GM12878 (cell line): Measurements from ENCODE around the gene PDSS2. TPM values are rescaled to one million over a fixed set of nuclear protein-coding genes. Genes with fewer than 3 reads are reported as not detected.

Experiments used
- ATAC-seq: fragments of 200-7000 bp; cut with Tn5 transposase; 3 replicates; pipeline ENCODE4 v1.9.1; 2020; ENCODE audit warnings: mild to moderate bottlenecking, moderate library complexity
- BruUV-seq: library from RNA; stranded (reverse); fragments of 400-500 nt; replicated peaks from 2 replicates; lab custom pipeline; 2021; lab: Mats Ljungman, UMichigan
- CTCF ChIA-PET: fragments of 300-600 bp; sonication (Branson Sonifier 250); formaldehyde crosslinking; extraction: SDS; loops from one replicate; lab custom pipeline; 2021; ENCODE audit warnings: inconsistent platforms; lab: Yijun Ruan, JAX
- POLR2A ChIA-PET: fragments of 350-600 bp; formaldehyde crosslinking; extraction: SDS; loops from one replicate; lab custom pipeline; 2021; ENCODE audit warnings: inconsistent platforms; lab: Charles Lee
- RAD21 ChIA-PET: fragments of 300-600 bp; sonication (Branson Sonifier 250); formaldehyde crosslinking; loops from one replicate; lab custom pipeline; 2023; ENCODE audit warnings: antibody characterized with exemption; ENCODE audit not compliant: unreplicated experiment; lab: Charles Lee
- SMC1A ChIA-PET: fragments of 300-600 bp; sonication (Branson Sonifier 250); formaldehyde crosslinking; loops from one replicate; lab custom pipeline; 2023; ENCODE audit not compliant: unreplicated experiment, uncharacterized antibody; lab: Charles Lee
- DNase-seq: peaks from one replicate; pipeline ENCODE4 v3.0.0-alpha.2; 2011; ENCODE audit warnings: low read depth, low spot score
- FAIRE-seq: peaks from 3 replicates; lab custom pipeline; 2011; peaks lifted over from hg19 to GRCh38; lab: Jason Lieb, UNC
- H2AFZ ChIP-seq: 2 replicates; pipeline ENCODE4 v1.6.0; 2011; ENCODE audit warnings: low read depth, low read length, control low read depth; ENCODE audit not compliant: control insufficient read depth
- H3K27ac ChIP-seq: 2 replicates; pipeline ENCODE4 v1.5.1; 2011; ENCODE audit warnings: control low read depth; ENCODE audit not compliant: control insufficient read depth, insufficient read depth
- H3K27me3 ChIP-seq, 2 experiments: replicated peaks in 1 of 2; 2 replicates each; pipeline versions ENCODE4 v1.6.0 to v1.6.1; 2011; ENCODE audit warnings: low read length in 1 of 2; ENCODE audit not compliant: control insufficient read depth in 2 of 2, insufficient read depth in 2 of 2
- H3K36me3 ChIP-seq, 2 experiments: 2 replicates each; pipeline ENCODE4 v1.5.1; 2011; ENCODE audit warnings: low read length in 1 of 2; ENCODE audit not compliant: control insufficient read depth in 2 of 2, insufficient read depth in 2 of 2
- H3K4me1 ChIP-seq: 2 replicates; pipeline ENCODE4 v1.6.1; 2011; ENCODE audit warnings: mild to moderate bottlenecking, low read length, moderate library complexity, mixed read lengths; ENCODE audit not compliant: control insufficient read depth, insufficient read depth
- H3K4me2 ChIP-seq: 2 replicates; pipeline ENCODE4 v1.6.0; 2011; ENCODE audit warnings: control low read depth; ENCODE audit not compliant: control insufficient read depth, insufficient read depth
- H3K4me3 ChIP-seq: fragments of 200-600 bp; sonication (generic); 2 replicates; pipeline ENCODE4 v1.5.1; 2016
- H3K79me2 ChIP-seq: 2 replicates; pipeline ENCODE4 v1.6.0; 2011; ENCODE audit warnings: low read length; ENCODE audit not compliant: control insufficient read depth, insufficient read depth
- H3K9ac ChIP-seq: 2 replicates; pipeline ENCODE4 v1.8.0; 2011; ENCODE audit warnings: low read length, control low read depth, mixed read lengths; ENCODE audit not compliant: control insufficient read depth, insufficient read depth
- H3K9me3 ChIP-seq: replicated peaks from 3 replicates; pipeline ENCODE4 v1.5.1; 2011; ENCODE audit warnings: mild to moderate bottlenecking, low read length; ENCODE audit not compliant: control insufficient read depth, insufficient read depth
- H4K20me1 ChIP-seq: 2 replicates; pipeline ENCODE4 v1.6.0; 2011; ENCODE audit not compliant: control insufficient read depth, insufficient read depth
- HDAC6 ChIP-seq: fragments of 200-600 bp; sonication (generic); IDR thresholded peaks from one replicate; pipeline ENCODE4 v1.8.0; 2017; ENCODE audit warnings: antibody characterized with exemption; ENCODE audit not compliant: unreplicated experiment
- MTA3 ChIP-seq: IDR thresholded peaks from 2 replicates; pipeline ENCODE4 v1.6.1; 2012; ENCODE audit warnings: low read length, inconsistent platforms, borderline replicate concordance
- PKNOX1 ChIP-seq: fragments of 450-650 bp; IDR thresholded peaks from 2 replicates; pipeline ENCODE4 v1.6.1; 2016; ENCODE audit warnings: mild to moderate bottlenecking
- POLR2A ChIP-seq: IDR thresholded peaks from 2 replicates; pipeline ENCODE4 v1.6.1; 2011; ENCODE audit warnings: low read depth, mild to moderate bottlenecking, low read length
- SKIL ChIP-seq: fragments of 450-650 bp; IDR thresholded peaks from 2 replicates; pipeline ENCODE4 v1.6.1; 2017; ENCODE audit warnings: mild to moderate bottlenecking, low read depth, inconsistent platforms; ENCODE audit not compliant: poor library complexity, severe bottlenecking
- STAT1 ChIP-seq: fragments of 450-650 bp; conservative IDR thresholded peaks from 2 replicates; pipeline ENCODE4 v1.6.1; 2014; ENCODE audit warnings: antibody characterized with exemption, mild to moderate bottlenecking
- ZBTB4 ChIP-seq: fragments of 450-650 bp; formaldehyde crosslinking; IDR thresholded peaks from 2 replicates; pipeline ENCODE4 v1.4.0; 2022; ENCODE audit warnings: mild to moderate bottlenecking, moderate library complexity
- ZNF24 ChIP-seq: fragments of 450-650 bp; IDR thresholded peaks from 2 replicates; pipeline ENCODE4 v1.6.1; 2017; ENCODE audit warnings: antibody characterized with exemption, mild to moderate bottlenecking
- ZSCAN29 ChIP-seq: fragments of 450-650 bp; IDR thresholded peaks from 2 replicates; pipeline ENCODE4 v1.6.1; 2017; ENCODE audit warnings: mild to moderate bottlenecking, moderate library complexity
- WGBS: methylation state at CpG from one replicate; pipeline ENCODE4 v1.1.6; 2016; ENCODE audit warnings: low lambda C conversion rate; ENCODE audit not compliant: insufficient replicate concordance, insufficient coverage; ENCODE audit errors: missing lambda C conversion rate; 5-methylcytosine and 5-hydroxymethylcytosine counted together
- in situ Hi-C: fragments of 300-500 bp; cut with MboI; formaldehyde crosslinking; loops from 9 replicates; pipeline ENCODE4 v1.14.3; 2018; ENCODE audit warnings: mixed read lengths
- intact Hi-C: fragments of 100-400 bp; cut with micrococcal nuclease; formaldehyde crosslinking; loops from one replicate; pipeline ENCODE4 v1.14.2; 2022; ENCODE audit not compliant: unreplicated experiment
- polyA plus RNA-seq, 11 experiments: library from polyadenylated mRNA; depleted of rRNA in 4 of 11; unstranded in 6 of 11; stranded (reverse) in 5 of 11; fragments of >200 nt; fragmentation: Nextera tagmentation in 4 of 11; fragmentation: Illumina TruSeq in 1 of 11; extraction: Ambion mirVana in 4 of 11; extraction: Trizol in 1 of 11; gene quantifications; 1 replicate in 1 of 11; 2 replicates in 10 of 11; pipeline versions ENCODE4 v1.2.1 to v1.2.3, GENCODE V29; 2011 to 2016; ENCODE audit warnings: inconsistent platforms in 2 of 11, missing spikeins in 2 of 11, low read depth in 1 of 11
- total RNA-seq, 4 experiments: library from RNA; depleted of rRNA in 3 of 4; stranded (reverse); fragments of >200 nt in 3 of 4; fragmentation: Illumina TruSeq in 1 of 4; extraction: Trizol in 1 of 4; gene quantifications; 2 replicates each; pipeline versions ENCODE4 v1.2.1 to v1.2.3, GENCODE V29; 2013 to 2021
- TF ChIP-seq, protein P1 (sequence below): IDR thresholded peaks from 2 replicates; pipeline ENCODE4 v1.6.1; 2012; ENCODE audit warnings: improper control_type of control experiment, low read depth, low read length; ENCODE audit not compliant: insufficient replicate concordance
- TF ChIP-seq, protein P2 (sequence below): IDR thresholded peaks from 2 replicates; pipeline ENCODE4 v1.6.1; 2011; ENCODE audit warnings: borderline replicate concordance, low read depth, mild to moderate bottlenecking, moderate library complexity, mixed read lengths, low read length; ENCODE audit not compliant: insufficient read depth; ENCODE audit errors: extremely low read length

The PDSS2 gene
- total and polyA plus RNA-seq, 10 of the 15 experiments (the other 5 are each of a cell fraction or from before 2014, with no cell fraction given), result 7.7 to 15.5 (median 9.6) TPM

DNA sequence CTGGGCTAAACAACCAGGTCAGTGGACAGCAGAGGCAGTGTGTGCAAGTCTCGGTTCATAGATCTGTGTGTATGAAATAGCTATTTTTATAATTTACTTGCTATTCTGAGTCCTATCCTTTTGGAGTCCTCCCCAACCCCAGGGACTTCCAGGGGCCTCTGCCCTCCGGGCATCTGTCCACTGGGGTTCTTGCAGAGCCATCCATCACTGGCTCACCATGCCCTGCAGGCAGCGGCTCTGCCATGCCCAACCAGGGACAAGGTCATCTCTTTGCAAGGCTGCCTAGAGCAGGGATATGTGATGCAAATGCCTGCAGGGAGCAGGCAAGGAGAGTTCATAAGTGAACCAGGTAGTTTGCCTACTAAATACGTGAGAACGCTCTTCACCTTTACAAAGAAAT lies 333.6 kb downstream of the PDSS2 start:
- Histone ChIP-seq H3K27ac (no peak overlapping the region), H4K20me1 (no peaks in the 10 kb centered on the region), H3K4me2 (no peak overlapping the region), H3K4me1 (peaks cover 13% of the 10 kb centered on the region), H2AFZ (no peak overlapping the region), H3K27me3 (no peaks in the 10 kb centered on the region), H3K4me3 (no peak overlapping the region), H3K79me2 (no peaks in the 10 kb centered on the region), H3K36me3 (no peaks in the 10 kb centered on the region), H3K9me3 (no peaks in the 10 kb centered on the region), H3K9ac (no peak overlapping the region)
- SMC1A ChIA-PET, result interaction anchor here (1.0 to 1.3 kb wide), 2 partner anchors 9 to 83 kb away, joined by 3 to 5 read pairs; no protein-coding TSS in a partner anchor
- no TSS peak for BruUV-seq
- FAIRE-seq (no peak), DNase-seq (no peak), ATAC-seq (no peak)
- intact Hi-C loops, result no loop called here
- in situ Hi-C loops, result no loop called here
- RAD21 ChIA-PET, result interaction anchor here (0.5 to 2.8 kb wide), 3 partner anchors 10 to 1882 kb away, joined by 3 to 11 read pairs (median 7); partner anchors contain the start of gene BEND3
- WGBS, result 95% methylated on average over 5 of the region's 5 CpGs
- POLR2A ChIA-PET, result no interaction called here
- CTCF ChIA-PET, result interaction anchor here (1.2 to 1.4 kb wide), 4 partner anchors 10 to 193 kb away, joined by 3 to 6 read pairs (median 3); partner anchors contain the start of gene BEND3
- no peak for TF ChIP-seq STAT1
- no peak for TF ChIP-seq SKIL
- no peak for TF ChIP-seq ZSCAN29
- TF ChIP-seq PKNOX1, result no peak
- TF ChIP-seq MTA3, result no peak
- TF ChIP-seq POLR2A, result no peak
- no peak for TF ChIP-seq ZBTB4 (CRISPR knock-in tag)
- TF ChIP-seq, protein P1, sequence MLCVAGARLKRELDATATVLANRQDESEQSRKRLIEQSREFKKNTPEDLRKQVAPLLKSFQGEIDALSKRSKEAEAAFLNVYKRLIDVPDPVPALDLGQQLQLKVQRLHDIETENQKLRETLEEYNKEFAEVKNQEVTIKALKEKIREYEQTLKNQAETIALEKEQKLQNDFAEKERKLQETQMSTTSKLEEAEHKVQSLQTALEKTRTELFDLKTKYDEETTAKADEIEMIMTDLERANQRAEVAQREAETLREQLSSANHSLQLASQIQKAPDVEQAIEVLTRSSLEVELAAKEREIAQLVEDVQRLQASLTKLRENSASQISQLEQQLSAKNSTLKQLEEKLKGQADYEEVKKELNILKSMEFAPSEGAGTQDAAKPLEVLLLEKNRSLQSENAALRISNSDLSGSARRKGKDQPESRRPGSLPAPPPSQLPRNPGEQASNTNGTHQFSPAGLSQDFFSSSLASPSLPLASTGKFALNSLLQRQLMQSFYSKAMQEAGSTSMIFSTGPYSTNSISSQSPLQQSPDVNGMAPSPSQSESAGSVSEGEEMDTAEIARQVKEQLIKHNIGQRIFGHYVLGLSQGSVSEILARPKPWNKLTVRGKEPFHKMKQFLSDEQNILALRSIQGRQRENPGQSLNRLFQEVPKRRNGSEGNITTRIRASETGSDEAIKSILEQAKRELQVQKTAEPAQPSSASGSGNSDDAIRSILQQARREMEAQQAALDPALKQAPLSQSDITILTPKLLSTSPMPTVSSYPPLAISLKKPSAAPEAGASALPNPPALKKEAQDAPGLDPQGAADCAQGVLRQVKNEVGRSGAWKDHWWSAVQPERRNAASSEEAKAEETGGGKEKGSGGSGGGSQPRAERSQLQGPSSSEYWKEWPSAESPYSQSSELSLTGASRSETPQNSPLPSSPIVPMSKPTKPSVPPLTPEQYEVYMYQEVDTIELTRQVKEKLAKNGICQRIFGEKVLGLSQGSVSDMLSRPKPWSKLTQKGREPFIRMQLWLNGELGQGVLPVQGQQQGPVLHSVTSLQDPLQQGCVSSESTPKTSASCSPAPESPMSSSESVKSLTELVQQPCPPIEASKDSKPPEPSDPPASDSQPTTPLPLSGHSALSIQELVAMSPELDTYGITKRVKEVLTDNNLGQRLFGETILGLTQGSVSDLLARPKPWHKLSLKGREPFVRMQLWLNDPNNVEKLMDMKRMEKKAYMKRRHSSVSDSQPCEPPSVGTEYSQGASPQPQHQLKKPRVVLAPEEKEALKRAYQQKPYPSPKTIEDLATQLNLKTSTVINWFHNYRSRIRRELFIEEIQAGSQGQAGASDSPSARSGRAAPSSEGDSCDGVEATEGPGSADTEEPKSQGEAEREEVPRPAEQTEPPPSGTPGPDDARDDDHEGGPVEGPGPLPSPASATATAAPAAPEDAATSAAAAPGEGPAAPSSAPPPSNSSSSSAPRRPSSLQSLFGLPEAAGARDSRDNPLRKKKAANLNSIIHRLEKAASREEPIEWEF, result no peak
- TF ChIP-seq, protein P2, sequence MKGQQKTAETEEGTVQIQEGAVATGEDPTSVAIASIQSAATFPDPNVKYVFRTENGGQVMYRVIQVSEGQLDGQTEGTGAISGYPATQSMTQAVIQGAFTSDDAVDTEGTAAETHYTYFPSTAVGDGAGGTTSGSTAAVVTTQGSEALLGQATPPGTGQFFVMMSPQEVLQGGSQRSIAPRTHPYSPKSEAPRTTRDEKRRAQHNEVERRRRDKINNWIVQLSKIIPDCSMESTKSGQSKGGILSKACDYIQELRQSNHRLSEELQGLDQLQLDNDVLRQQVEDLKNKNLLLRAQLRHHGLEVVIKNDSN, result no peak
- no peak for TF ChIP-seq HDAC6
- TF ChIP-seq ZNF24, result no peak
